ENCODE results near the gene TARP.
"Not testable (repeated sequence)": the region's sequence is repeated elsewhere in the genome, so short reads cannot be mapped to it uniquely, and the experiment has no call there.

The TARP gene

GRCh38 chr7:38248069-38248567 lies 25.3 kb downstream of the TARP start:
- Histone ChIP-seq H4K12ac (ENCODE audit: low read depth, low read length) (no peak overlapping the region), H2BK12ac (ENCODE audit: low read length) (no peak overlapping the region), H2AFZ (ENCODE audit: insufficient read depth, low read length, poor library complexity) (no peak overlapping the region), H3K79me1 (ENCODE audit: low read length) (no peaks in the 10 kb centered on the region), H3K18ac (ENCODE audit: low read length) (no peak overlapping the region), H3K36me3 (ENCODE audit: control insufficient read depth in 1 of 2, insufficient read depth in 2 of 2, low read length in 2 of 2) (no peaks in the 10 kb centered on the region), H3K14ac (ENCODE audit: low read length) (no peak overlapping the region), H4K8ac (ENCODE audit: low read depth, low read length) (no peak overlapping the region), H2AK5ac (ENCODE audit: low read length) (no peak overlapping the region), H3K23ac (ENCODE audit: low read length) (no peak overlapping the region), H3K27ac (ENCODE audit: low read depth, low read length) (no peak overlapping the region), H3K4ac (ENCODE audit: low read depth, low read length) (no peak overlapping the region), H3K4me1 (ENCODE audit: control insufficient read depth in 1 of 2, insufficient read depth in 2 of 2, low read length in 2 of 2) (no peaks in the 10 kb centered on the region), H3K9me3 (ENCODE audit: insufficient read depth, low read depth, low read length) (no peaks in the 10 kb centered on the region), H4K91ac (ENCODE audit: low read depth, low read length) (no peak overlapping the region), H3K9ac (ENCODE audit: low read length) (no peak overlapping the region), H3K4me2 (ENCODE audit: low read length) (no peak overlapping the region), H2BK5ac (ENCODE audit: low read depth, low read length, poor library complexity) (no peak overlapping the region), H3K79me2 (ENCODE audit: control insufficient read depth, insufficient read depth, low read length, poor library complexity) (no peaks in the 10 kb centered on the region), H2BK120ac (ENCODE audit: insufficient read depth, low read length, poor library complexity) (no peak overlapping the region), H3K27me3 (ENCODE audit: insufficient read depth, low read length) (no peaks in the 10 kb centered on the region), H3K4me3 (ENCODE audit: low read depth, low read length) (no peak overlapping the region)
- no CpG with 5 or more reads among the region's 5 CpGs for WGBS (ENCODE audit: extremely low coverage, insufficient coverage, insufficient read length)
- DNase-seq: no peak

- Histone ChIP-seq H3K14ac (ENCODE audit: low read length) (no peak overlapping the region), H4K12ac (ENCODE audit: low read depth, low read length) (no peak overlapping the region), H3K79me2 (ENCODE audit: control insufficient read depth, insufficient read depth, low read length, poor library complexity) (no peaks in the 10 kb centered on the region), H4K91ac (ENCODE audit: low read depth, low read length) (no peak overlapping the region), H3K9ac (ENCODE audit: low read length) (no peak overlapping the region), H3K9me3 (ENCODE audit: insufficient read depth, low read depth, low read length) (no peaks in the 10 kb centered on the region), H3K23ac (ENCODE audit: low read length) (no peak overlapping the region), H3K27me3 (ENCODE audit: insufficient read depth, low read length) (no peaks in the 10 kb centered on the region), H3K4me3 (ENCODE audit: low read depth, low read length) (no peak overlapping the region), H4K8ac (ENCODE audit: low read depth, low read length) (no peak overlapping the region), H2BK120ac (ENCODE audit: insufficient read depth, low read length, poor library complexity) (no peak overlapping the region), H3K27ac (ENCODE audit: low read depth, low read length) (no peak overlapping the region), H2BK5ac (ENCODE audit: low read depth, low read length, poor library complexity) (no peak overlapping the region), H3K4me2 (ENCODE audit: low read length) (no peak overlapping the region), H2AFZ (ENCODE audit: insufficient read depth, low read length, poor library complexity) (no peak overlapping the region), H3K79me1 (ENCODE audit: low read length) (no peaks in the 10 kb centered on the region), H3K4me1 (ENCODE audit: control insufficient read depth in 1 of 2, insufficient read depth in 2 of 2, low read length in 2 of 2) (no peaks in the 10 kb centered on the region), H2BK12ac (ENCODE audit: low read length) (no peak overlapping the region), H3K18ac (ENCODE audit: low read length) (no peak overlapping the region), H3K4ac (ENCODE audit: low read depth, low read length) (no peak overlapping the region), H2AK5ac (ENCODE audit: low read length) (no peak overlapping the region), H3K36me3 (ENCODE audit: control insufficient read depth in 1 of 2, insufficient read depth in 2 of 2, low read length in 2 of 2) (no peaks in the 10 kb centered on the region)
- DNase-seq: no peak
- WGBS (ENCODE audit: extremely low coverage, insufficient coverage, insufficient read length): no CpG with 5 or more reads among the region's 3 CpGs
Measured at GRCh38 chr7:38245409-38245977, 27.9 kb downstream of the TARP start.

GRCh38 chr7:38244516-38244915 lies 28.9 kb downstream of the TARP start:
- Histone ChIP-seq H3K4me1 (ENCODE audit: control insufficient read depth in 1 of 2, insufficient read depth in 2 of 2, low read length in 2 of 2) (no peaks in the 10 kb centered on the region), H3K23ac (ENCODE audit: low read length) (no peak overlapping the region)
- WGBS (ENCODE audit: extremely low coverage, insufficient coverage, insufficient read length): no CpG with 5 or more reads among the region's 14 CpGs

GRCh38 chr7:38243345-38243744 lies 30.1 kb downstream of the TARP start:
- H3K4me2 ChIP-seq (ENCODE audit: low read length); H3K9me3 ChIP-seq (ENCODE audit: insufficient read depth, low read depth, low read length); H3K4me1 ChIP-seq (ENCODE audit: control insufficient read depth in 1 of 2, insufficient read depth in 2 of 2, low read length in 2 of 2); H4K91ac ChIP-seq (ENCODE audit: low read depth, low read length); H3K14ac ChIP-seq (ENCODE audit: low read length); H3K9ac ChIP-seq (ENCODE audit: low read length); H3K27ac ChIP-seq (ENCODE audit: low read depth, low read length); H2AK5ac ChIP-seq (ENCODE audit: low read length); H3K18ac ChIP-seq (ENCODE audit: low read length); H2BK12ac ChIP-seq (ENCODE audit: low read length); H2BK120ac ChIP-seq (ENCODE audit: insufficient read depth, low read length, poor library complexity); H4K8ac ChIP-seq (ENCODE audit: low read depth, low read length); H2BK5ac ChIP-seq (ENCODE audit: low read depth, low read length, poor library complexity); H3K4ac ChIP-seq (ENCODE audit: low read depth, low read length); H3K79me1 ChIP-seq (ENCODE audit: low read length); H3K4me3 ChIP-seq (ENCODE audit: low read depth, low read length); H3K36me3 ChIP-seq (ENCODE audit: control insufficient read depth in 1 of 2, insufficient read depth in 2 of 2, low read length in 2 of 2); H3K27me3 ChIP-seq (ENCODE audit: insufficient read depth, low read length); H4K12ac ChIP-seq (ENCODE audit: low read depth, low read length); H3K79me2 ChIP-seq (ENCODE audit: control insufficient read depth, insufficient read depth, low read length, poor library complexity); DNase-seq; H2AFZ ChIP-seq (ENCODE audit: insufficient read depth, low read length, poor library complexity); H3K23ac ChIP-seq (ENCODE audit: low read length): not testable (repeated sequence)
- no CpG with 5 or more reads among the region's 5 CpGs for WGBS (ENCODE audit: extremely low coverage, insufficient coverage, insufficient read length)

More at GRCh38 chr7:38244516-38244915, 28.9 kb downstream of the TARP start:
- Histone ChIP-seq H2BK5ac (ENCODE audit: low read depth, low read length, poor library complexity) (no peak overlapping the region), H3K9me3 (ENCODE audit: insufficient read depth, low read depth, low read length) (no peaks in the 10 kb centered on the region), H3K36me3 (ENCODE audit: control insufficient read depth in 1 of 2, insufficient read depth in 2 of 2, low read length in 2 of 2) (no peaks in the 10 kb centered on the region), H3K18ac (ENCODE audit: low read length) (no peak overlapping the region), H4K91ac (ENCODE audit: low read depth, low read length) (no peak overlapping the region), H2AK5ac (ENCODE audit: low read length) (no peak overlapping the region), H4K8ac (ENCODE audit: low read depth, low read length) (no peak overlapping the region), H3K79me1 (ENCODE audit: low read length) (no peaks in the 10 kb centered on the region), H3K4me2 (ENCODE audit: low read length) (no peak overlapping the region), H3K79me2 (ENCODE audit: control insufficient read depth, insufficient read depth, low read length, poor library complexity) (no peaks in the 10 kb centered on the region), H3K9ac (ENCODE audit: low read length) (no peak overlapping the region), H3K4ac (ENCODE audit: low read depth, low read length) (no peak overlapping the region), H3K14ac (ENCODE audit: low read length) (no peak overlapping the region), H3K4me3 (ENCODE audit: low read depth, low read length) (no peak overlapping the region), H2AFZ (ENCODE audit: insufficient read depth, low read length, poor library complexity) (no peak overlapping the region), H4K12ac (ENCODE audit: low read depth, low read length) (no peak overlapping the region), H3K27ac (ENCODE audit: low read depth, low read length) (no peak overlapping the region), H2BK12ac (ENCODE audit: low read length) (no peak overlapping the region), H3K27me3 (ENCODE audit: insufficient read depth, low read length) (no peaks in the 10 kb centered on the region), H2BK120ac (ENCODE audit: insufficient read depth, low read length, poor library complexity) (no peak overlapping the region)
- no peak for DNase-seq
